Hematopoietic multipotent progenitor cell (in vitro differentiated cells): Measurements from ENCODE around the gene NLRC5. TPM values are rescaled to one million over a fixed set of nuclear protein-coding genes. Genes with fewer than 3 reads are reported as not detected.
"Not testable (repeated sequence)": the region's sequence is repeated elsewhere in the genome, so short reads cannot be mapped to it uniquely, and the experiment has no call there.

ENCODE experiments used
- DNase-seq, 3 donors: peaks; one replicate each; pipeline ENCODE4 v3.0.0-alpha.2; 2011 to 2015; ENCODE audit warnings: low read depth in 2 of 3, low spot score in 2 of 3
- total RNA-seq: library from RNA; depleted of rRNA; stranded (reverse); fragments of >200 nt; gene quantifications from one replicate; pipeline ENCODE4 v1.2.3, GENCODE V29; 2012

Gene NLRC5
- total RNA-seq, 1 donor = 78.1 TPM

DNA sequence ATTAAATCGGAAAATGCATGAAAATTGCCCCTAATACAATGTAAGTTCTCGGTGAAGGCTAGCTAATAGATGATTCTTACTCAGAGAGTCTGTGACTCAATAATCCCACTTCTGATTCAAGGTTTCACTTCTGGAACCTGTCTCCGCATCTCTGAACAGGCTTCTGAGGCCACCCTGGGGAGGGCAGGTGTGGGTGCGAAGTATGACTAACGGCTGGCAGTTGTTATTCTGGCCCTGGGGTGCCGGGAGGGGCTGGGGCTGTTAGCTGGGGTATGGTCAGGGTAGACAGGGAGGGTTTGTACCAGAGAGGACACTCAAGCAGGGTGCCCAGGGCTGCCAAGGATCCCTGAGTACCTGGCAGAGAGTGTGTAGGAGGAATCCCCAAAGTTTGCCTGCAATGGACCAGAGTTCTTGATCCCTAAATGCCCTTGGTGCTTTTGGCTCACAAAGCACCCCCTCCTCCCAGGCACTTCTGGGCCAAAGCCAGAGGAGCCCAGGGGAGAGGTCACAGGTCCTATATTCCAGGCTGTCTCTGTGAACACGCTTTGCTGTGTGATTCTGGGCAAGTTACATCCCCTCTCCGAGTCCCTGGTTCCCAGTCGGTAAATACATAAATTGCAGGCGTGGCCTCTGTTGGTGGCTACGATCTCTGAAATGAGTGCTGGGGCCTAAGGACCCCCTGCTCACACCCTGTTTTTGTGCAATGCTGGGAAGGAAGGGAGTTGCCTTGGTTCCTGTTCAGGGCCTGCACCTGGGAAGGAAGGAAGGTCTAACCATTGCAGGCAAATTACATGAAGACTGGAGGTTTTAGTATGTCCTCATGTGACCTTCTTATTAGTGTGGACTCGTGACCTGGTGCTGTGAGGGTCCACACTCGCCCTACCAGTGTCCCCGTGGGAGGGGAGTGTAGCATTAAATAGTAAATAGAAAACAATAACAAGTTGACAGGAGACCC is 53.1 kb downstream of the NLRC5 start:
- DNase-seq = no peak

DNA sequence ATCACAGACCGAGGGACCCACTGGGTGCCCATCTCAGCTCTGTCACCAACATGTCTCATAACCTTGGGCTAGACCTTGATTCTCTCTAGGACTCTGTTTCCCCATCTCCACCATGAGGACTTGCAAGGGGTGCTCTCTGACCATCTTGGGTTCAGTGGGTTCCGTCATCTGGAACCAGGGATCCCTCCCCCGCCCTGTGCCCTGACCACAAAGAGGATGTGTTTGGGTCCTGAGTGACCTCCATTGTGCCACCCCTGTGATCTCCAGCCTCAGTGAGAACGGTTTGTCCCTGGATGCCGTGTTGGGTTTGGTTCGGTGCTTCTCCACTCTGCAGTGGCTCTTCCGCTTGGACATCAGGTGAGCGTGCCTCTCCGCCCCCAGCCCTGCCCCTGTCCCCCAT is 53.9 kb downstream of the NLRC5 start:
- DNase-seq = no peak

DNA sequence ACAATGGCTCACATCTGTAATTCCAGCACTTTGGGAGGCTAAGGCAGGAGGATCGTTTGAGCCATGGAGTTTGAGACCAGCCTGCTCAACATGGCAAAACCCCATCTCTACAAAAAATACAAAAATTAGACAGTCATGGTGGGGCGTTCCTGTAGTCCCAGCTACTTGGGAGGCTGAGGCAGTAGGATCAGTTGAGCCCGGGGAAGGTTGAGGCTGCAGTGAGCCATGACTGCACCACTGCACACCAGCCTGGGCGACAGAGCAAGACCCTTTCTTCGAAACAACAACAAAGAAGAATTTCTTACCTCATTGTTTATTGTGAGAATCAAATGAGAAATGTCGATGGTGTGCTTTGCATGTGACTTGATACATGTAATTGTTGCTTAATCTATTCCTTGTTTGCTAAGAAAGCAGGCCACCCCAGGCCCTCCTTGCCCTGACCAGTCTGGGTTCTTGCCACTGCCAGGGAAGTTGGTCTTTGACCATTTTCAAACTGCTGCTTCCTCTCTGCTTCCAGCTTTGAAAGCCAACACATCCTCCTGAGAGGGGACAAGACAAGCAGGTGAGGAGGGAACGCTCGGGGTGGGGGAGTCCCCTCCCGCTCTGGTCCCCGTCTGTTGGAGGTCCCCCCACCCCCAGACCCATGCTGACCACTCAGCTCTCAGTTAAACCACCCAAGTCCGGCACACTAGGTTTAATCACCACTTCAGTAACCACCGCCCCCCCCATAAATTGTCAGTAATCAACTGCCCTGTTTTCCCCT is 55.8 kb downstream of the NLRC5 start:
- DNase-seq = no peak

DNA sequence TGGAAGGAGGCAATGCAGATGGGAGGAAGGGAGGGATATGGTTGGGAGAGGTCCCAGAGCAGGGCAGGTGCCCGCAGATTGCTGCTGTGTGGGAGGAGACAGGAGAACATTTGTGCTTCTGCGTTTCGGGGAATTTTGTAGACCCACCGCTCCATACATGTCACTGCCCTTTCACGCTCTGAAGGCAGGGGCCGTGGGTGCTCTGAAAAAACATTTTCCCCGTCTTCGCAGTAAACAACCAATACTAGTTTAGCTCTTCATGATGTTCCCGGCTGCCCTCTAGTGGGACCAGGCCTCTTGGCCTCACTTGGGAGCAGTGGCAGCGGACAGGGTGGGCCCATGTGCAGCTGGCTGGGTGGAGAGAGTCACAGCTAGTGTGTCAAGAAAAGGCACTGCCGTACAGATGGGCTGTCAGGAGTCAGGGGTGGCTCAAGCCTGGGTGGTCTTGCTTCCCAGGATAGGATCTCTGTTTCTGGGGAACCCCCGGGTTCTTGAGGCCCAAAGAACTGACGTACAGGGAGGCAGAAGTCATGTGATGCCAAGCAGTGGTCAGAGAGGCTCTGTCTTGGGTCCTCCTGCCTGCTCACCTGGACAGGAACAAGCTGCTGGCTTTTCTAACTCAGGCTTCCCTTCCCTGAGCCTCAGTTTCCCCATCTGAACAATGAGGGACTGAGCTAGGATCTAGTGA is 56.5 kb downstream of the NLRC5 start:
- peak in 2 of 3 donors; percentile 56 to 79 for DNase-seq

DNA sequence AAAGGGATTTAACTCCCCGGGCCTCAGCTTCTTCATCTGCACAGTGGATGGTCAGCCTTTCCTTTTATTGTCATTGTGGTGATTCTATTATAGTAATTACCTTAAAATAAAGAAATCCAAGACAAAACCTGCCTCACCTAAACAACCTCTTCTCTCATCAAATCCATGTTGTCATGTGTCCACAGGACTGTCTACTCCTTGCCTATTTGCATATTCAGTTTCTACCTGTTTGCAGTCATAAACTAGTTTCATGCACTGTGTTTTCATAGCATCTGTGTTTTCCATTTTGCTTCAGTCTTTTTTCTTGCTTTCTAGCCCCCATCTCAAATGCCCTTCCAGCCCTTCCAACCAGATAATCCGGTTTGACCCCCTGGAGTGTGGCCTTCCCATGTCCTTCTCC is 58.7 kb downstream of the NLRC5 start:
- no peak for DNase-seq

DNA sequence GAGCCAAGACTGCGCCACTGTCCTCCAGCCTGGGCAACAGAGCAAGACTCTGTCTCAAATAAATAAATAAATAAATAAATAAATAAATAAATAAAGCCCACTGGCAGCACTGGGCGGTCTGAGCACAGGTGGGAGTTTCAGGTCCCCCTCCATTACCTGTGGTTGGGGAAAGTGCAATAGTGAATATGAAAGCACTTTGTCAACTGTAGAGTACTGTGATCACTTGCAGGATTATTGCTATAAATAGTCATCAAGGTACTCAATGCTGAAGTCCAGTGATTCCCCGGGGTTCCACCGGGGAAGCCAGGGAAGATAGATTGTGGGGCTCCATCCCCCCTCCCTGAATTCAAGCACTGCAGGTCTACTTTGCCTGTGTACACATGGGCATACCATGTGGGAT is 60.3 kb downstream of the NLRC5 start:
- DNase-seq = no peak

DNA sequence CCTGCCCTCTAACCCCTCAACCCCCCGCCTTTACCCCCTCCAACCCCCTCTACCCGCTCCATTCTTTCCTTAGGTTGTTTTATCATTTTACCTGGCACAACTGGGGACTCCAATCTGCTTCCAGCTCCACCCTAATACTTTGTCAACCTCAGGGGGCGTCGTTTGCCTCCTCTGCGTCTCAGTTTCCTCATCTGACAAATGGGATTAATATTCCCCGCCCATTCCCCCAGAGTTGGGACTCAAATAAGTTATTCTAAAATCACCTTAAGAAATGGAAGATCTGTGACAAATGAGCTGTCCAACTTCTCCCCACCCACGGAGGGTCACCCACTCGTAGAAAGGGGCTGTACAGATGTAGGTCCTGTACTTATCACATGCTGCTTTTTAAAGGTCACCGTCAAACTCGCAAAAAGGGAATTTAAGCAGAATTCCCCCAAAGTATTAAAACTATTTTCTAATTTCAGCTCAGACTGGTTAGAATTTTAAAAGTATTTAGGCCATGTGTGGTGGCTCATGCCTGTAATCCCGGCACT is 62.4 kb downstream of the NLRC5 start:
- no peak for DNase-seq

DNA sequence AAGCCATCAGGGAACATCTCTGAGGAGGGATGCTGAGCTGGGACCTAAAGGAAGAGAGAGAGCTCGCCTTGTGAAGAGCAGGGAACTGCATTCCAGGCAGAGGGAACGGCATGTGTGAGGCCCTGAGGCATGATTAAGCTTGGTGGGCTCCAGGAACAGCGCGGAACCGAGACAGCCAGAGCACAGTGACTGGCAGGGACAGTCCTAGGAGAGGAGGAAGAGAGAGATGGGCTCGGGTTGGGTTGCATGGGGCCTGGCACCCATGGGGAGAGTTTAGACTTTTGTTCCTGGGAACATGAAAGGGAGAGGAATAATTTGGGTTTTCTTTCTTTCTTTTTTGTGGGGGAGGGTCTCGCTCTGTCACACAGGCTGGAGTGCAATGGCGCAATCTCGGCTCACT is 63.8 kb downstream of the NLRC5 start:
- DNase-seq = no peak

DNA sequence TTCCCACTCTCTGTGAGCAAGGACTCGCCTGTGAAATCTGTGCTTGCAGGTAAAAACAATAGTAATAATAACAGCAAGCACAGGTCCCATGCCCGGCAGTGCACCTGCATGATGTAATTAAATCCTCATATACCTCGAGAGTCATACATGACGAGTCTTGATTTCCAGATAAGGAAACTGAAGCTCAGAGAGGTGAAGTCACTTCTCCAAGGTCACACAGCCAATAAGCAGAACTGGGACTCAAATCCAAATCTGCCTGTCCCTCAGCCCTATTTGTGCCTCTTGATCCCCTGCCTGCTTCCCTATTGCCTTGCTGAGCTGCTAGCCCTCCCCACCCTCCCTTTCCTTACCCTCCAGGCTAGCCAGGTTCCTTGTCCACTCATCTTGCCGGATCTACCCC is 65.0 kb downstream of the NLRC5 start:
- no peak for DNase-seq

DNA sequence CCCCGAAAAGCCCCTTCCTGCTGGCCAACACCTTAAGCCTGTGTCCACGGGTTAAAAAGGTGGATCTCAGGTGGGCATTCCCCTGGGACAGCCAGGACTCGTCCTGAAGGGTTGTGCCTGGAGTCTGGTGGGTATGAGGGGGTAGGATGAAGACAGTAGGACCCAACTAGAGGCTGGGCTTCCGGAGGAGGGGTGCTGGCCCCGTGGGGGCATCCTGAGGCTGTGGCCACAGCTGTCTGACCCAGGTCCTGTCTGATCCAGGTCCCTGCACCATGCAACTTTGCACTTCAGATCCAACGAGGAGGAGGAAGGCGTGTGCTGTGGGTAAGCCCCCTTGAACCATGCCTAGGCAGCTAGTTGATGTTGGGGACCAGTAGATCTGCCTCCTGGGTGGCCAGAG is 65.4 kb downstream of the NLRC5 start:
- DNase-seq = no peak

DNA sequence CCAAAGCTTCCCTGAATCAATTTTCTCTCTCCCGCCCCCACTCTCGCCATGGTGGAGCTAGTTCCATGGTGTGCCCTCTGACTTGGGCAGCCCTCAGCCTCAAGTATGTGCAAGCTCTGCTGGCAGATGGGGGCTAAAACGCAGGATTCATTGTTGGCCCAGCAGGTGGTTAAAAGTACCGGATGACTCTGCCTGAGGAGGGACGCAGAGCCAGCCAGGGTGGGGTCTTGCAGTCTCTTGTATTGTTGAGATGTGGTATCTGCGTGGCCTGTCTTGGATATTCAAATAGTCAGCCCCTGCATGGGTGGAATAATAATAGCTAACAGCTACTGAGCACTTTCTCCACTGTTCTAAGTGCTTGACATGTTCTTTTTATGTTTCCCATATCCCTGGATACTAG is 66.3 kb downstream of the NLRC5 start:
- no peak for DNase-seq

DNA sequence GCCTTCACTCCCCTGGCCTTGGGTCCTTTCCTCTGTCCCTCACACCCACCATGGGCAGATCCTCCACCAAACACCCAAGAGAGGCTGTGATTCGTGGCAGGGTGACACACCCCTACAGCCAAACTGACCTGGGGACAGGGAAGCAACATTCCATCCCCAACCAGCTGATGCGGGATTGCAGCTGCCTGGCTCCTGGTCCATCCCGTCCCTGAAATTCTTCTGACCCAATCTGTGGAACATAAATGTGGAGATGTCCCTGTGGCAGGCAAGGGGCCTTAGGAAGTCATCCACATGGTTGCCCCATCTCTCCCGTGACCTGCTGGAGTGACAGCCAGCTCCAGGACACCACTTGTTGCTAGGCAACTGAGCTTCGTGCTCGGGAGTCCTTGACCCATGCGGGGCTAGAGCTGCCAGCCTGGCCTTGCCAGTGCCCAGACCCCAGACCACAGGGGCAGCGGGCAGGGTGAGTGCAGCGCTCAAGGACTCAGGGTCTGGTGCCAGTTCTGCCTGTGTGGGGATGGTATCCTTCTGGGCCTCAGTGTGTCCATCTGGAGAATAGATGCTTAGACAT is 69.0 kb downstream of the NLRC5 start:
- no peak for DNase-seq

DNA sequence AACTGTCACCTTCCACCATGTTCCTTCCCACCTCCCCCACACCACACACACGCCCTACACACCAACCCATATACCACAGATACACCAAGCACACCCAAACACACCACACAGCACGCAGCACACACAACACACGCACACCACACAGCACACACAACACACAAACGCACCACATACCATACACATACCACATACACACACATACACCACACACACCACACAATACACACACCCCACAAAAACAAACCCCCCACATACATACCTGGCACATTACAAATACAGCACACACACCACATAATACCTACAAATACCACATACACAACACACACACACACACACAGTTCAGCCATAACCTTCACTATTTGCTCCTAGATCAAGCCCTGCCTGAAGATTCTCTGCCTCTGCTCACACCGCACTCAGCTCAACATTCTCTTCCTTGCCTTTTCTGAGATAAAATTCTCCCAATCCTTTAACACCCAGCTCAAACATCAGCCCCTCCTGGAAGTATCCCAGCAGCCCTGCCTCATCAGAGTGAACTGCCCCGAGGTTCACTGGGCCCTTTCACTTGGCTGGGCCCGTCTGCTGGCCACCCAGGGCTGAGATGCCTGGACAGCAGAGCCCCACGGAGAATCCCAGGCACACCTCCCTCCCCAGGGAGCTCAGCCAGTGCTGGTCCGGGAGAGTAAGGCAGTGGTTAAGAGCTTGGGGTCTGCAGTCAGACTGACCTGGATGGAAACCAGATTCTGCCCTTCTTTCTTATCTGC is 71.1 kb downstream of the NLRC5 start:
- DNase-seq = no peak

DNA sequence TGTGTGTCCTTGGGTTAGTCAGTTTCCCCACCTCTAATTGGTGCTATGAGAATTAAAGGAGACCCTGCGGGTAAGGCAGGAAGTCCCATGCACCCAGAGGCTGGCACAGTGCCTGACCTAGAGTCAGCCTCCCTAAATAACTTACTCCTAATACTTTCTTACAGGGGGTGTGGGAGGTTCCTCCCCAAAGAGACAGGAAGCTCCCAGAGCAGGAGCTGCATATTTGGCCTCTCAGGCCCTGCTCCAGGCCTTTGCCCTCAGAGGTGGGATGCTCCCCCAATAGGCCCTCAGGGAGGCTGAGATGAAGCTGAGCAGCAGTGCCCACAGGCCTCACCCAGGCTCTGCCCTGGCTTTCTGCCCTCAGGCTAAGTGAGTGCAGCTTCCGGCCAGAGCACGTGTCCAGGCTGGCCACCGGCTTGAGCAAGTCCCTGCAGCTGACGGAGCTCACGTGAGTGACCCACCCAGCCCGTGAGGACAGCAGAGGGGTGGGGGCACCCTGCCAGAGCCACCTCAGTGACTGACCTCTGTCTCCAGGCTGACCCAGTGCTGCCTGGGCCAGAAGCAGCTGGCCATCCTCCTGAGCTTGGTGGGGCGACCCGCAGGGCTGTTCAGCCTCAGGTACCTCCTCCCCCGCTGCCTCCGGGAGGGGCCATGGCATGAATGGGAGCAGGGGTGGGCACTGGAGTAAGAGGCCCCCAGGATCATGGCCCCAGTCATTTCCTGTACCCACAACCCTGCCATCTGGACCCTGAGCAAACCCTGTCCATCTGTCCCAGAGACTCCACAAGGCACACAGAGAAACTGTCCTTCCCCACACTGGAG is 71.9 kb downstream of the NLRC5 start:
- no peak for DNase-seq

DNA sequence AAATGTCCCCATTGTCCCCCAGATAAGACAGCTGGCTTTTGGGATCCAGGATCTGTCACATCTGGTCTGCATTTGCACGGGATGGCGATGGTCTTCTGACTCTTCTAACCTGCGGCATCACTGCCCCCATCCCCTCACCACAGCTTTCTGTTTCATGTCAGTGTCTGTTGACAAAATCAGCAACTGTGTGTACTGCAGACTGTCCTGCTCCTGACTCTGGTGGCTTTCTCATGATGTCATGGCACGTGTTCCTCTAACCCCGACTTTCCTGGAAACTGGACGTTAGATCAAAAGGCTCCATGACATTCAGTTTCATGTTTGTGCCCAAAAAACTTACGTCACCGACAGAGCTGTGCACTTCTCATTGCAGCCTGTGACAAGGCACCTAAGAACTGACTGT is 73.0 kb downstream of the NLRC5 start:
- DNase-seq = no peak

DNA sequence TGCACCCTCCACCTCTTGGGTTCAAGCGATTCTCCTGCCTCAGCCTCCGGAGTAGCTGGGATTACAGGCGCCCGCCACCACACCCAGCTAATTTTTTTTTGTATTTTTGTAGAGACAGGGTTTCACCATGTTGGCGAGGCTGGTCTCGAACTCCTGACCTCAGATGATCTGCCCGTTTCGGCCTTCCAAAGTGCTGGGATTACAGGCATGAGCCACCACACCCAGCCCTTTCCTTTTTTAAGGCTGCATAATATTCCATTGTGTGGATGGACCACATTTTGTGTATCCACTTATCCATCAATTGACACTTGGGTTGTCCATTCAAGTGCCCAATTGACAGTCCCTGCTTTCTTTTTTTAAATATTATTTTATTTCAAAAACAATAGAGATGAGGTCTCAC is 73.8 kb downstream of the NLRC5 start:
- not testable (repeated sequence) for DNase-seq

DNA sequence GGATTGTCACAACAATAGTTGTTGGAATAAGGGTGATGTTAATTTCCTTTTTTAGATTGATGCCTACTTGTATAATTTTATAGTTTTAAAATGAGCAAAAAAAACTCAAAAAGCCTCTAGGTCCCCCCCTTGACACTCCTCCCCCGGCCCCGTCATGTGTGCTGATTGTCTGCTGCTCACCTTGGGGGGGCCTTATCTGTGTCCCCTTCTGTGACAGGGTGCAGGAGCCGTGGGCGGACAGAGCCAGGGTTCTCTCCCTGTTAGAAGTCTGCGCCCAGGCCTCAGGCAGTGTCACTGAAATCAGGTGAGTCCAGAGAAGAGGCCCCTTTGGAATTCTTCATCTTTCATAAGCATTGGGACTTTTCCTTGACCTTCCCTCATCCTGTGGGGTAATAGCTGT is 75.6 kb downstream of the NLRC5 start:
- no peak for DNase-seq

DNA sequence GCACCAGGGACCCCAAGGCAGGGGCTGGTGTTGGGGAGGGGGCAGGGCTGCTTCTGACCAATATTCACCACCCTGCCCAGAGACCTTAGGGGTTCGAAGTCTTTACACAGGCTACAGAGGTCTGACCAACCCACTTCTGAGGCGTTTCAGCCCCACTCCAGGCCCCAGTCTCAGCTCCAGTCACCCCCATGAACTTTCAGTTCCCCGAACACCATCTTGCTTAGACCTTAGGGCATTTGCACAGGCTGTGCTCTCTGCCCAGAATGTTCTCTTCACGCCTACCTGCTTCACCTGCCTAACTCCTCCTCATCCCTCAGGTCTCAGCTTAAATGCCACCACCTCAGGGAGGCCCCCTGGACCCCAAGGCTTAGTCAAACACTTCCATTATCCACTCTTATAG is 77.3 kb downstream of the NLRC5 start:
- no peak for DNase-seq

DNA sequence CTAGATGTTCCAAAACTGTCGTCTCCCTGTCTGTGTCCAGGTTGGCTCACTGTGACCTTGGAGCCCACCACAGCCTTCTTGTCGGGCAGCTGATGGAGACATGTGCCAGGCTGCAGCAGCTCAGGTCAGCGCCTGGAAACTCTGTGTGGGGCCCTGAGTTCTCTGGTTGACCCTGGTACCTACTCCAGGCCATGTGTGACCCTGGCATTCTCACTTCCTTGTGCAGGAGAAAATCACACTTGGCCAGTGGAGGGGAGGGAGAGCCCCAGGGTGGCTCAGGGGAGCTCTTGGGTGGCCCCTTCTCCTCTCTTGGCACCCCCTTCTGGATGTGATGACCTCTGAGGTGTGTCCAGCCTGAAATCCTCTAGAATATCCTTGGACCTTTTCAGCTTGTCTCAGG is 78.0 kb downstream of the NLRC5 start:
- no peak for DNase-seq
